ENCODE measurements around the gene DBX1.

Gene DBX1

DNA sequence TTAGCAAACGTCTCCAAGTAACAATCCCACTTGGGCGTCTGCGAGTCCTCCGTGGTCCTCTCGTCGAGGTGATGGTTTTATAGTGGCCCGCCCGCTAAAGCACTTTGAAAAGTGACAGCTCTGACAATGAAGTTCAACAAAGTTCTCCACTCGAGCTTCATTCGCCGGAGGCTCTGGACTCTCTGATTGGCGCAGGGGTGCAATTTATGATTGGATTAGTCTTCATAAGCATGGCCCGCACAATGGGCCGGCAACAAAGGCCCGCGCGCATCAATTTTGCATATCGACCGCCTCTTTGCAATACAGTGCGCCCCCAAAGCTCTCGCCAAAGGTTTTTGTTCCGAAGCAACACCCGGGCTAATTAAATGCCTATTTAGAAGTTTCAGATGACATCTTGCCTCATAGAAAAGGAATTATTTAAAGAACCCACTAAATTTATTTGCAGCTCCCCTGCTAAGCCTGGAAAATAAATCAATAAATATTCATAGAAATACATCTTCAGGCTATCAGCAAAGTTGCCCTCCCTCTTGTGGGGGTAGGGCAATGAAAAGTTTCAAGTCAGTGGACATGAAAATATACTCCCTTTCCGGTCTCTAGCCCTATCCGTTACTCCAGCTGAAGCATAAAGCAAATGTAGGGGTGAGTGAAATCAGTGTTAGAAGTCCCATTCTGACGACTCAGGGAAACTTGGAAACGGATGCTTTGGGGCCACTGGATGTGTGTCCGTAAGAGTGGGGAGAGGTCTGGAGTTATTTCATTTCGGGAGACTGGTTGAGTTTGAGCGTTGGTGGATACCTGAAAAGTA lies at the start of gene DBX1:
Gene DBX1 (minus strand): TSS at position 51 of the 805 bp plus-strand sequence. CDS start 151 bp downstream, outside the sequence.
- no peak within 1 kb of the TSS for H3K4me3 ChIP-seq (ENCODE audit: control insufficient read depth, low read depth, low read length)
- no peak for DNase-seq (ENCODE audit: low read depth)
- TF ChIP-seq CTCF (IDR thresholded peaks at IDR 0.05; ENCODE audit: control insufficient read depth, insufficient read depth, low read depth, low read length, missing control alignments) = no peak

DNA sequence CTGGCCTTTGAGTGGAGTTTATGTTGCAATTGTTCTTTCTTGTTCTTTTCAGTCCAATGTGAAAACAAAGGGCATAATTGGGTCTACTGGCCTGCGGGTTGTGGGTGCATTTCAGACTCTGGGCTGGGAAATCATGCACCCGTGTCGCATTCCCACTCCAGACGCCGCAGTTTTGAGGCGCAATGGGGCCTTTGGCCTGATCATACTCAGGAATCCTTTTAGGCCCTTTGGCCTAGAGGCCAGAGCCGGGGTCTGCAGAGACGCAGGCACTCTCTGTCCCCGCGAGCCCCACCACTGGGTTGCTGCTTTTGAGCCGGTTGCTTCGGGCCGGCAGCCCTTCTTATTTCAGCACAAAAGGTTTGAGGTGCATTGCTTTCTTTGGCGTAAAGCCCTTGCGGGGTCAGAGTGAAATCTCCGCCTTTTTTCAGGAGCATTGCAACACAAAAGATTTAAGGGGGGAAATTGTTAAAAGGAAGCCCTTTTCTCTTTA lies 48.4 kb upstream of the DBX1 start:
- no peak overlapping the region for H3K4me3 ChIP-seq (ENCODE audit: control insufficient read depth, low read depth, low read length)
- no peak for DNase-seq (ENCODE audit: low read depth)
- TF ChIP-seq CTCF (IDR thresholded peaks at IDR 0.05; ENCODE audit: control insufficient read depth, insufficient read depth, low read depth, low read length, missing control alignments) = no peak

- no peak for TF ChIP-seq CTCF (IDR thresholded peaks at IDR 0.05; ENCODE audit: control insufficient read depth, insufficient read depth, low read depth, low read length, missing control alignments)
- DNase-seq (ENCODE audit: low read depth) = no peak
- H3K4me3 ChIP-seq (ENCODE audit: control insufficient read depth, low read depth, low read length) = no peak overlapping the region
Measured at GRCh38 chr11:20207781-20208621, 47.7 kb upstream of the DBX1 start.

- H3K4me3 ChIP-seq (ENCODE audit: control insufficient read depth, low read depth, low read length) = no peak overlapping the region
- TF ChIP-seq CTCF (IDR thresholded peaks at IDR 0.05; ENCODE audit: control insufficient read depth, insufficient read depth, low read depth, low read length, missing control alignments) = no peak
- no peak for DNase-seq (ENCODE audit: low read depth)
Measured at GRCh38 chr11:20205807-20206206, 45.5 kb upstream of the DBX1 start.

GRCh38 chr11:20204681-20205080 lies 44.4 kb upstream of the DBX1 start:
- no peak for TF ChIP-seq CTCF (IDR thresholded peaks at IDR 0.05; ENCODE audit: control insufficient read depth, insufficient read depth, low read depth, low read length, missing control alignments)
- no peak overlapping the region for H3K4me3 ChIP-seq (ENCODE audit: control insufficient read depth, low read depth, low read length)
- no peak for DNase-seq (ENCODE audit: low read depth)

DNA sequence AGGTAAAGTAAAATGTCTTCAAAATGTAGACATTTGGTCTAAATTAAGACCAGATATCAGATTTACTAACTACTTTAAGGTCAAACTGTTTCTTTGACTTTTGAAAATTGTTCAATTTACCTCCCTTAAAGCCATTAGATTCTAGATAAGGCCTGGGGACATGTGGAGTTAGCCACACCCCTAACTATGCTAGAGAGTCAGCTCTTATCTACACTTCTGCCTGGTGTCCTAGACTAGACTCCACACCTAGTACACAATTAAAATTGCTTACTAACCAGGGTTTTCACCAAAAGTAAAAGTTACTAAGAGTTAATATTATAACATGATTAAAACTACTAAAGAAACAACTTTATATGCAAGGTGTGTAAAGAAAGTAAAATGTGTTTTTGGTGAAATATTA lies 43.6 kb upstream of the DBX1 start:
- no peak for TF ChIP-seq CTCF (IDR thresholded peaks at IDR 0.05; ENCODE audit: control insufficient read depth, insufficient read depth, low read depth, low read length, missing control alignments)
- DNase-seq (ENCODE audit: low read depth) = no peak
- H3K4me3 ChIP-seq (ENCODE audit: control insufficient read depth, low read depth, low read length) = no peak overlapping the region

Measured in AG09309 (cell line).